IPS DF 6.9 (cell line): Measurements from ENCODE around the gene GSK3A.

Experiments used
- DNase-seq: peaks from one replicate; pipeline ENCODE4 v3.0.0-alpha.2; 2013; ENCODE audit warnings: low read depth, low spot score
- H3K27ac ChIP-seq: one replicate; pipeline ENCODE4 v1.5.1; 2013; ENCODE audit warnings: low read length, control low read depth
- H3K27me3 ChIP-seq: 2 replicates; pipeline ENCODE4 v1.6.1; 2013; ENCODE audit warnings: mild to moderate bottlenecking, low read length; ENCODE audit not compliant: control insufficient read depth, insufficient read depth
- H3K36me3 ChIP-seq: 2 replicates; pipeline ENCODE4 v1.6.1; 2013; ENCODE audit warnings: low read length; ENCODE audit not compliant: control insufficient read depth, insufficient read depth
- H3K4me1 ChIP-seq: 2 replicates; pipeline ENCODE4 v1.6.1; 2013; ENCODE audit warnings: low read length; ENCODE audit not compliant: control insufficient read depth, insufficient read depth
- H3K4me3 ChIP-seq: 2 replicates; pipeline ENCODE4 v1.5.1; 2013; ENCODE audit warnings: mild to moderate bottlenecking, low read length
- H3K9me3 ChIP-seq: 2 replicates; pipeline ENCODE4 v1.6.1; 2013; ENCODE audit warnings: low read length, inconsistent platforms; ENCODE audit not compliant: control insufficient read depth, insufficient read depth
- WGBS: extraction: QIAGEN DNeasy Blood & Tissue Kit; methylation state at CpG from one replicate; pipeline ENCODE4 v1.1.7; 2013; ENCODE audit warnings: mixed read lengths, missing lambda C conversion rate; ENCODE audit not compliant: insufficient read length, insufficient coverage; 5-methylcytosine and 5-hydroxymethylcytosine counted together

The GSK3A gene

DNA sequence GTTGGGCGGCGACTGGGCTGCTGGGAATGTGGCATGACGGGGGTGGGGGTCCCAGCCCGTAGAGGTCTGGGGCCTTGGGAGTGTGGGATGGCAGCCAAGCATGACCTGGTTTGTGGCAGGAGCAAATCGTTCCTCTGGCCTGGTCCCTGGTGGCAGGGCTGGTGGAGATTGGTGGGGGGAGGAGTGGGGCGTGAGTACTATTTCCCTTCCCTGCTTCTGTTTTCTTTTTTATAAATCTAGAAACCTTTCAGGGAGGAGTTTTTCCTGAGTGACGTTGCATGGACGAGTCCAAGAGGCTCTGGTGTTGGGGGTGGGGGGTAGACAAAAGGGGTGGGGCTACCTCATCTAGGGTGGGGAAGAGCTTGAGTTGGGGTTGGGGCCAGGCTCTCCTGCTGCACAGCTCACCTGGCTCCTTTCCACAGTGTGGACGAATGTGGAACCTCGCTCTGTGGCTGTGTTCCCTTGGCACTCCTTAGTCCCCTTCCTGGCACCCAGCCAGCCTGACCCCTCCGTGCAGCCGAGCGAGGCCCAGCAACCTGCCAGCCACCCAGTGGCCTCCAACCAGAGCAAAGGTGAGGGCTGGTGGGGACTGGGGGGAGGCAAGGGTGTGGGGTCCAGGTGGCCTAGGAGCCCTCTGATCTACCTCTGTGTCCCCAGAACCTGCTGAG lies 44.1 kb upstream of the GSK3A start:
- no CpG with 5 or more reads among the region's 13 CpGs for WGBS
- Histone ChIP-seq H3K4me3 (no peak overlapping the region), H3K4me1 (peaks cover 24% of the 10 kb centered on the region), H3K27me3 (no peaks in the 10 kb centered on the region), H3K36me3 (peaks cover 32% of the 10 kb centered on the region), H3K27ac (no peak overlapping the region), H3K9me3 (no peaks in the 10 kb centered on the region)
- no peak for DNase-seq

- Histone ChIP-seq H3K36me3 (peaks cover 30% of the 10 kb centered on the region), H3K4me3 (no peak overlapping the region)
- WGBS = no CpG with 5 or more reads among the region's 6 CpGs
These were observed 43.6 kb upstream of the GSK3A start for GRCh38 chr19:42285988-42286348.

GRCh38 chr19:42285541-42285941 lies 43.1 kb upstream of the GSK3A start:
- no CpG with 5 or more reads among the region's 5 CpGs for WGBS
- H3K27ac ChIP-seq = no peak overlapping the region
- no peak for DNase-seq
- no peaks in the 10 kb centered on the region for H3K9me3 ChIP-seq
- peaks cover 23% of the 10 kb centered on the region for H3K4me1 ChIP-seq
- H3K4me3 ChIP-seq = no peak overlapping the region
- H3K27me3 ChIP-seq = no peaks in the 10 kb centered on the region
- peaks cover 26% of the 10 kb centered on the region for H3K36me3 ChIP-seq

More at GRCh38 chr19:42285988-42286348, 43.6 kb upstream of the GSK3A start:
- DNase-seq = no peak
- H3K9me3 ChIP-seq = no peaks in the 10 kb centered on the region
- no peak overlapping the region for H3K27ac ChIP-seq
- no peaks in the 10 kb centered on the region for H3K27me3 ChIP-seq
- peaks cover 24% of the 10 kb centered on the region for H3K4me1 ChIP-seq

DNA sequence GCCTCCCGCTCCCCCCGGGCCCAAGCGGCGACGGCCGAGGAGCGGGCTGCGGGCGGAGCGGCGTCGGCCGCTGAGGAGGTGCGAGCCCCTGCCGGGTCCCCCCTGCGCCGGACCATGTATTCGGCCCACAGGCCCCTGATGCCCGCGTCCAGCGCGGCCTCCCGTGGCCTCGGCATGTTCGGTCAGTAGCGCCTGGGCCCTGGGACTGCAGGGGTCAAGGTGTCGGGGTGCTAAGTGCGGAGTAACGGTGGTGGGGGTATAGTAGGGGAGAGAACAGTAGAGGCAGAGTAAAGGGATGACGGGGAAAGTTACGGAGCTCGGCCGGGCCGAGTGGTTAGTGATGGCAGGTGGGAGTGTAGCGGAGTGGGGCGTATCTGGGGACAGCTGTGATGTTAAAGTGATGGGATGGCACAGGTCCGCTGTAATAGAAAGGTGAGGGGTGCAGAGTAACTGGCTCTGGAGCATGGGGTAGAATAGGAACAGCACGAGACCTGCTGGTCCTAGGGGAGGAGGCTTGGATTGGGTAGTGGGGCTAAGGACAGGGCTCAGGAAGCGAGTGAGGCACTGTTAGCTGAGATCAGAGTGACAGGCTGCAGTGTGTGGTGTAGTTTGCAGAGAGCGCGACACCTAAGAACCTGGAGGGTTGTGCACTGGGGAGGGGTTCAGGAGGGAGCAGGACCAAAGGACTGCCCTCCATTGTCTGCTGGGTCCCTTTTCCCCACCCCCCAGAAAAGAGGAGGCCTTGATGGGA lies 42.4 kb upstream of the GSK3A start:
- Histone ChIP-seq H3K4me1 (peaks cover 21% of the 10 kb centered on the region), H3K27ac (no peak overlapping the region), H3K36me3 (peaks cover 22% of the 10 kb centered on the region), H3K27me3 (no peaks in the 10 kb centered on the region), H3K9me3 (no peaks in the 10 kb centered on the region), H3K4me3 (peak overlapping the region; percentile 78)
- no CpG with 5 or more reads among the region's 41 CpGs for WGBS
- no peak for DNase-seq

- Histone ChIP-seq H3K27me3 (no peaks in the 10 kb centered on the region), H3K9me3 (no peaks in the 10 kb centered on the region), H3K4me1 (peaks cover 21% of the 10 kb centered on the region), H3K4me3 (peak overlapping the region; percentile 78; the same call in 1 of the 2 replicates), H3K27ac (no peak overlapping the region), H3K36me3 (peaks cover 16% of the 10 kb centered on the region)
- no peak for DNase-seq
- no CpG with 5 or more reads among the region's 76 CpGs for WGBS
These were observed 41.7 kb upstream of the GSK3A start for GRCh38 chr19:42284066-42284501.

GRCh38 chr19:42283188-42284065 lies 41.0 kb upstream of the GSK3A start:
- H3K4me3 ChIP-seq = peak overlapping the region; percentile 78; the same call in 1 of the 2 replicates
- peaks cover 14% of the 10 kb centered on the region for H3K36me3 ChIP-seq
- no peaks in the 10 kb centered on the region for H3K9me3 ChIP-seq
- DNase-seq = no peak
- H3K4me1 ChIP-seq = peaks cover 21% of the 10 kb centered on the region
- no peak overlapping the region for H3K27ac ChIP-seq
- no peaks in the 10 kb centered on the region for H3K27me3 ChIP-seq
- WGBS = 100% methylated on average over 1 of the region's 74 CpGs

GRCh38 chr19:42282819-42283187 lies 40.4 kb upstream of the GSK3A start:
- H3K4me1 ChIP-seq = peaks cover 21% of the 10 kb centered on the region
- H3K27ac ChIP-seq = no peak overlapping the region

DNA sequence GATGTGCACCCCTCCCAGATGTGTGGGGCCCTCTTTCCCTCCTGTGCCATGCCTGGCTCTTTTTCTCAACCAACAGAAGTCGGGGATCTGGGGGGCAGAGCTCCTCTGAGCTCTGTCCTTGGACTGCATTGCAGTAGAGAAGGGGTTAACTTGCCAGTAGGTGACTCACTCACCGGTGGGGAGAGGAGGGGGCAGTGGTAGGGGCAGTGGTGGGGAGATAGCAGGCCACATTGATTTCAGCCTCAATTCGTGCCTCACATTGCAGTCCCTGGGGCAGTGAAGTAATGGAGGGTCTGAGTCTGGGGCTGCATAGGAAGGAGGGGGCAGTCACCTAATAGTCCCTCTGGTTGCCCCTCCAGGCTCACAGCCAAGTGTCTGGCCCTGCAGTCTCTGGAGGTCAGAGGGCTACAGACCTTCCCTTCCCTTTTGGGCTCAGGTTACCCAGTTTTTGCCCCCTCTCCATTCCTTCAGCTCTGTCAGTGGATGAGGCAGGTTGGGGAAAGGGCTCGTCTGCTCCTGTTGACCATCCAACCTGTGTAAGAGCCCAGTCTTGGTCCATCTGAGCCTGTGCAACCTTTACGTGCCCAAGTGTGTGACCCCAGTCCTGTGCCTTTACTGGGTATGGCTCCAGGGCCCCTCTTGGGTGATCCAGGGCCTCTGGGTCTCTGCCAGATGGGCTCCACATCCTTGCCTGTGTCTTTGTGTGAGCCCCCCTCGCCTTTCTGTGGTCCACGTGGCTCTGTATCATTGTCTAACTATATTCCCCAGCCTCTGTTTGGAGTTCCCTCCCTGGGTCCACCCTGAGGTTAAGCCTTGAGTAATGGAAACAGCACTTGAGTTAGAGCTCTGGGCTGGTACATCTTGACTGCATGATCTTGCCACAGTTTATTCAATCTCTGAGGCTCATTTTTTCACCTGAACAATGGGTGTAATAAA lies 39.7 kb upstream of the GSK3A start:
- Histone ChIP-seq H3K27ac (no peak overlapping the region), H3K4me3 (no peak overlapping the region; the same call in 1 of the 2 replicates), H3K9me3 (no peaks in the 10 kb centered on the region), H3K36me3 (peaks cover 5% of the 10 kb centered on the region), H3K27me3 (no peaks in the 10 kb centered on the region), H3K4me1 (peaks cover 21% of the 10 kb centered on the region)
- WGBS = no CpG with 5 or more reads among the region's 7 CpGs
- no peak for DNase-seq

More at GRCh38 chr19:42282819-42283187, 40.4 kb upstream of the GSK3A start:
- DNase-seq = no peak
- 100% methylated on average over 1 of the region's 4 CpGs for WGBS
- no peak overlapping the region for H3K4me3 ChIP-seq
- H3K27me3 ChIP-seq = no peaks in the 10 kb centered on the region
- H3K36me3 ChIP-seq = peaks cover 12% of the 10 kb centered on the region
- H3K9me3 ChIP-seq = no peaks in the 10 kb centered on the region

DNA sequence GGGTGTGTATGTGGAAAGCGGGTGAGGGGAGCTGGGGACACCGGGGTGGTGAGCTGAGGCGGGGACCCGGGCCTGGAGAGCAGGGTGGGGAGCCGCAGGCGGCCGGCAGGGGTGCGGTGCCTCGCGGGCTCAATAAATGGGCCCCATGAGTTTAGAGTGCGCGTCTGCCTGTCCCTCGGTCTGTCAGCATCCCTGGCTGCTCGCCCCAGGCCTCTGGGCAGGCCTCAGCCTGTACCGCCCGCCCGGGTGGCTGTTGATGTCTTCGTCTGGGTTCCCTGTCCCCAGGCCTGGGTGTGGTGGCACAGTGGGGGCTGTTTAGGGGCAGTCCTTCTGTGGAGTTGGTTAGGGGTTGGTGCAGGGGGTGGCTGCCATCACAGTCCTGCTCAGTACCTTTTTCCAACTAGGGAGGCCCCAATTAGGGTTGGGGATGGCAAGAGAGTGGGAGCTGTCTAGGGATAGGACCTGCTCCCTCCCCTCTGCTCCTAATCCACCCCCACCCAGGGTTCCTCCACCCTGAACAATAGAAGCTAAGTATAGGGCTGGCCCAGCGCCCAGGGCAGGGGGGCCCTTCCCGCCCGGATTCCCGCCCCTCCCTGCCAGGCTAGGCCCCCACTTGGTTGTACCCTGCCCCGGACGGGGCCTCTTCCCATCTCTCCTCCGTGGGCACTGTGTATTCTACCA lies 38.9 kb upstream of the GSK3A start:
- Histone ChIP-seq H3K27me3 (no peaks in the 10 kb centered on the region), H3K4me3 (peak overlapping the region; percentile 22; the same call in 1 of the 2 replicates), H3K9me3 (no peaks in the 10 kb centered on the region), H3K27ac (no peak overlapping the region), H3K36me3 (no peaks in the 10 kb centered on the region), H3K4me1 (peaks cover 20% of the 10 kb centered on the region)
- no peak for DNase-seq
- WGBS = no CpG with 5 or more reads among the region's 25 CpGs
